HCT116 (cell line): Measurements from ENCODE around the gene ZNF14.

Source experiments
- CEBPB ChIP-seq: IDR thresholded peaks from 2 replicates; pipeline ENCODE4 v1.6.1; 2012; ENCODE audit warnings: low read depth
- POLR2A ChIP-seq: IDR thresholded peaks from 2 replicates; pipeline ENCODE4 v1.7.0; 2011; ENCODE audit warnings: borderline replicate concordance; ENCODE audit not compliant: insufficient read depth, insufficient read length; ENCODE audit errors: extremely low read depth
- SRF ChIP-seq: IDR thresholded peaks from 2 replicates; pipeline ENCODE4 v1.6.1; 2012; ENCODE audit warnings: low read depth
- ZFX ChIP-seq: fragments of 450-650 bp; IDR thresholded peaks from 2 replicates; pipeline ENCODE4 v1.6.1; 2017
- TF ChIP-seq, protein P1 (sequence below), 3 experiments: fragments of 200-600 bp in 1 of 3; sonication (generic) in 1 of 3; IDR thresholded peaks in 2 of 3; conservative IDR thresholded peaks in 1 of 3; 2 replicates each; pipeline ENCODE4 v1.5.1; 2012 to 2017; ENCODE audit warnings: low read depth in 2 of 3, low read length in 2 of 3, antibody characterized with exemption in 1 of 3, borderline replicate concordance in 1 of 3, control low read depth in 1 of 3, mild to moderate bottlenecking in 1 of 3, mixed read lengths in 1 of 3, mixed run types in 1 of 3, moderate library complexity in 1 of 3; ENCODE audit not compliant: insufficient read depth in 1 of 3

GRCh38 chr19:19719798-19720197 lies 13.1 kb downstream of the ZNF14 start:
- TF ChIP-seq POLR2A (no peak), CEBPB (no peak), ZFX (no peak), SRF (no peak)
- TF ChIP-seq, protein P1, sequence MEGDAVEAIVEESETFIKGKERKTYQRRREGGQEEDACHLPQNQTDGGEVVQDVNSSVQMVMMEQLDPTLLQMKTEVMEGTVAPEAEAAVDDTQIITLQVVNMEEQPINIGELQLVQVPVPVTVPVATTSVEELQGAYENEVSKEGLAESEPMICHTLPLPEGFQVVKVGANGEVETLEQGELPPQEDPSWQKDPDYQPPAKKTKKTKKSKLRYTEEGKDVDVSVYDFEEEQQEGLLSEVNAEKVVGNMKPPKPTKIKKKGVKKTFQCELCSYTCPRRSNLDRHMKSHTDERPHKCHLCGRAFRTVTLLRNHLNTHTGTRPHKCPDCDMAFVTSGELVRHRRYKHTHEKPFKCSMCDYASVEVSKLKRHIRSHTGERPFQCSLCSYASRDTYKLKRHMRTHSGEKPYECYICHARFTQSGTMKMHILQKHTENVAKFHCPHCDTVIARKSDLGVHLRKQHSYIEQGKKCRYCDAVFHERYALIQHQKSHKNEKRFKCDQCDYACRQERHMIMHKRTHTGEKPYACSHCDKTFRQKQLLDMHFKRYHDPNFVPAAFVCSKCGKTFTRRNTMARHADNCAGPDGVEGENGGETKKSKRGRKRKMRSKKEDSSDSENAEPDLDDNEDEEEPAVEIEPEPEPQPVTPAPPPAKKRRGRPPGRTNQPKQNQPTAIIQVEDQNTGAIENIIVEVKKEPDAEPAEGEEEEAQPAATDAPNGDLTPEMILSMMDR (IDR thresholded peaks at IDR 0.05 in 2 of 3, conservative IDR thresholded peaks at IDR 0.05 in 1 of 3; ENCODE audit: borderline replicate concordance in 1 of 3, insufficient read depth in 1 of 3, low read depth in 2 of 3, low read length in 2 of 3): no peak
